ENCODE data around the gene ANXA6.

Gene ANXA6

GRCh38 chr5:151077967-151078366, 79.6 kb downstream of the ANXA6 start:
- no peak for DNase-seq (ENCODE audit: extremely low spot score)
- ChIA-PET POLR2A (no interaction called here), CTCF (interaction anchor here (1.1 to 3.6 kb wide), 6 partner anchors 9 to 152 kb away, joined by 3 to 15 read pairs (median 4); no protein-coding TSS in a partner anchor)
- no peak for TF ChIP-seq CTCF (IDR thresholded peaks at IDR 0.05; ENCODE audit: control extremely low read depth, extremely low read depth, low read depth, missing control alignments)

GRCh38 chr5:151077419-151077818, 80.2 kb downstream of the ANXA6 start:
- ChIA-PET CTCF (interaction anchor here (3.4 to 3.6 kb wide), 2 partner anchors 26 to 38 kb away, joined by 15 read pairs; no protein-coding TSS in a partner anchor), POLR2A (no interaction called here)
- DNase-seq (ENCODE audit: extremely low spot score): no peak
- no peak for TF ChIP-seq CTCF (IDR thresholded peaks at IDR 0.05; ENCODE audit: control extremely low read depth, extremely low read depth, low read depth, missing control alignments)

- CTCF ChIA-PET: interaction anchor here (2.5 to 3.4 kb wide), 3 partner anchors 10 to 39 kb away, joined by 6 to 29 read pairs (median 15); no protein-coding TSS in a partner anchor
- no peak for DNase-seq (ENCODE audit: extremely low spot score)
- POLR2A ChIA-PET: no interaction called here
- no peak for TF ChIP-seq CTCF (IDR thresholded peaks at IDR 0.05; ENCODE audit: control extremely low read depth, extremely low read depth, low read depth, missing control alignments)
These were observed 81.0 kb downstream of the ANXA6 start for GRCh38 chr5:151076616-151077015.

GRCh38 chr5:151075698-151076331, 81.8 kb downstream of the ANXA6 start:
- no peak for DNase-seq (ENCODE audit: extremely low spot score)
- CTCF ChIA-PET: interaction anchor here (0.8 to 3.4 kb wide), 7 partner anchors 10 to 97 kb away, joined by 3 to 29 read pairs (median 4); no protein-coding TSS in a partner anchor
- POLR2A ChIA-PET: no interaction called here
- TF ChIP-seq CTCF (IDR thresholded peaks at IDR 0.05; ENCODE audit: control extremely low read depth, extremely low read depth, low read depth, missing control alignments): no peak

GRCh38 chr5:151074557-151074956, 83.0 kb downstream of the ANXA6 start:
- CTCF ChIA-PET: interaction anchor here (1.1 to 3.4 kb wide), 9 partner anchors 8 to 91 kb away, joined by 3 to 29 read pairs (median 4); no protein-coding TSS in a partner anchor
- DNase-seq (ENCODE audit: extremely low spot score): no peak
- no peak for TF ChIP-seq CTCF (IDR thresholded peaks at IDR 0.05; ENCODE audit: control extremely low read depth, extremely low read depth, low read depth, missing control alignments)
- POLR2A ChIA-PET: no interaction called here

- CTCF ChIA-PET: interaction anchor here (1.3 to 6.1 kb wide), 4 partner anchors 42 to 92 kb away, joined by 4 to 45 read pairs (median 26); no protein-coding TSS in a partner anchor
- DNase-seq (ENCODE audit: extremely low spot score): no peak
- TF ChIP-seq CTCF (IDR thresholded peaks at IDR 0.05; ENCODE audit: control extremely low read depth, extremely low read depth, low read depth, missing control alignments): no peak
- POLR2A ChIA-PET: no interaction called here
These were observed 84.3 kb downstream of the ANXA6 start for GRCh38 chr5:151073280-151073679.
